ENCODE data around the gene STAT5B.

DNA sequence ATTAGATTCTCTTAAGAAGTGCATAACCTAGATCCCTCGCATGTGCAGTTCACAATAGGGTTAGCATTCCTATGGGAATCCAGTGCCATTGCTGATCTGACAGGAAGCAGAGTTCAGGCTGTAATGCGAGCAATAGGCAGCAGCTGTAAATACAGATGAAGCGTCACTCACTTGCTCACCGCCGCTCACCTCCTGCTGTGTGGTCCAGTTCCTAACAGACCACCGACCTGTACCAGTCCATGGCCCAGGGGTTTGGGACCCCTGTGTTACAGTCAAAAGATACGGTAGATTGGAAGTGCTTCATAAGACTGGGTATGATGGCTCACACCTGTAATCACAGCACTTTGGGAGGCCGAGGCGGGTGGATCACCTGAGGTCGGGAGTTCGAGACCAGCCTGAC lies 14.9 kb upstream of the STAT5B start:
- TF ChIP-seq CTCF (conservative IDR thresholded peaks at IDR 0.05 in 1 of 2, IDR thresholded peaks at IDR 0.05 in 1 of 2; ENCODE audit: low read depth in 1 of 2, low read length in 2 of 2) (no peak), EZH2 (IDR thresholded peaks at IDR 0.05; ENCODE audit: low read length, missing control alignments) (no peak)

Measured in fibroblast of lung (primary cell).